Loucy (cell line): ENCODE measurements around the gene ENKD1.

ENCODE experiments used
- H2AFZ ChIP-seq: fragments of 200-600 bp; sonication (generic); 2 replicates; pipeline ENCODE4 v1.6.0; 2016; ENCODE audit warnings: antibody characterized with exemption, mild to moderate bottlenecking, low read length, moderate library complexity
- H3F3A ChIP-seq: fragments of 200-600 bp; 2 replicates; pipeline ENCODE4 v1.6.0; 2016; ENCODE audit warnings: antibody characterized with exemption, low read depth, mild to moderate bottlenecking
- H3K27me3 ChIP-seq: fragments of 200-600 bp; sonication (generic); 2 replicates; pipeline ENCODE4 v1.6.1; 2014; ENCODE audit warnings: low read length, mild to moderate bottlenecking; ENCODE audit not compliant: insufficient read depth, poor library complexity, severe bottlenecking
- H3K36me3 ChIP-seq: fragments of 200-600 bp; sonication (generic); 2 replicates; pipeline ENCODE4 v1.6.1; 2016; ENCODE audit warnings: low read length; ENCODE audit not compliant: insufficient read depth
- H3K4me1 ChIP-seq: fragments of 200-600 bp; sonication (generic); 2 replicates; pipeline ENCODE4 v1.5.1; 2014; ENCODE audit warnings: low read length, mild to moderate bottlenecking; ENCODE audit not compliant: insufficient read depth, poor library complexity, severe bottlenecking
- H3K4me2 ChIP-seq: fragments of 200-600 bp; sonication (generic); 2 replicates; pipeline ENCODE4 v1.6.0; 2014; ENCODE audit warnings: antibody characterized with exemption, low read length, low read depth, mild to moderate bottlenecking; ENCODE audit not compliant: poor library complexity, severe bottlenecking
- H3K4me3 ChIP-seq: fragments of 200-600 bp; sonication (generic); 2 replicates; pipeline ENCODE4 v1.5.1; 2014; ENCODE audit warnings: low read length, mild to moderate bottlenecking, mixed read lengths; ENCODE audit not compliant: poor library complexity, severe bottlenecking
- H3K79me2 ChIP-seq: fragments of 200-600 bp; sonication (generic); 2 replicates; pipeline ENCODE4 v1.6.1; 2014; ENCODE audit warnings: low read length; ENCODE audit not compliant: insufficient read depth
- H3K9ac ChIP-seq: fragments of 200-600 bp; sonication (generic); 2 replicates; pipeline ENCODE4 v1.6.0; 2014; ENCODE audit warnings: mild to moderate bottlenecking, low read depth, low read length, moderate library complexity; ENCODE audit not compliant: poor library complexity, severe bottlenecking
- H3K9me2 ChIP-seq: fragments of 200-600 bp; sonication (generic); replicated peaks from 2 replicates; pipeline ENCODE4 v1.6.1; 2016; ENCODE audit warnings: low read depth, low read length, mixed read lengths
- H3K9me3 ChIP-seq: fragments of 200-600 bp; sonication (generic); 2 replicates; pipeline ENCODE4 v1.6.1; 2014; ENCODE audit warnings: mild to moderate bottlenecking, antibody characterized with exemption, low read length, low read depth; ENCODE audit not compliant: insufficient read depth
- H4K20me1 ChIP-seq: fragments of 200-600 bp; sonication (generic); 2 replicates; pipeline ENCODE4 v1.6.0; 2014; ENCODE audit warnings: antibody characterized with exemption, low read length, mild to moderate bottlenecking; ENCODE audit not compliant: insufficient read depth, poor library complexity, severe bottlenecking
- EZH2phosphoT487 ChIP-seq: fragments of 200-600 bp; IDR thresholded peaks from 2 replicates; pipeline ENCODE4 v1.6.1; 2018; ENCODE audit warnings: antibody characterized with exemption, mild to moderate bottlenecking, moderate library complexity, borderline replicate concordance
- TF ChIP-seq, protein P1 (sequence below): fragments of 200-600 bp; sonication (generic); conservative IDR thresholded peaks from 2 replicates; pipeline ENCODE4 v1.5.1; 2014; ENCODE audit warnings: mild to moderate bottlenecking, antibody characterized with exemption, low read length

Gene ENKD1

DNA sequence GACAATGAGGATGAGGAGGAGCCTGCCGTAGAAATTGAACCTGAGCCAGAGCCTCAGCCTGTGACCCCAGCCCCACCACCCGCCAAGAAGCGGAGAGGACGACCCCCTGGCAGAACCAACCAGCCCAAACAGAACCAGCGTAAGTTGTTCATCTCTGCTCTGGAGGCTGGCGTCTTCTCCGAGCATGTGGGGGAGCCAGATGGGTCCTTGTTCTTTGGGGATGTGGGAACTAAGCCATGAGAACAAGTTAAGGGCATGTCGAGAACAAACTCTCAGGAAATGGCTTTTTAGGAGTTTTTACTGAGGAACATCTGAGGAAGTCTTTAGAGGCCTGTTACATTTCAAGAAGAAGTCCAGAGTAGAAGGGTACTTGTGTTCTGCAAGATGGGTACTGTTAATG lies 29.8 kb downstream of the ENKD1 start:
- H3K4me1 ChIP-seq: no peaks in the 10 kb centered on the region
- H3K9ac ChIP-seq: no peak overlapping the region
- no peaks in the 10 kb centered on the region for H3K9me3 ChIP-seq
- no peak overlapping the region for H3K4me2 ChIP-seq
- H3K79me2 ChIP-seq: peaks cover 6% of the 10 kb centered on the region; the same call in 1 of the 2 replicates
- H3K27me3 ChIP-seq: no peaks in the 10 kb centered on the region
- no peaks in the 10 kb centered on the region for H3K9me2 ChIP-seq
- no peak overlapping the region for H2AFZ ChIP-seq
- H4K20me1 ChIP-seq: peaks cover 5% of the 10 kb centered on the region
- no peak overlapping the region for H3K4me3 ChIP-seq
- no peaks in the 10 kb centered on the region for H3F3A ChIP-seq
- peaks cover 76% of the 10 kb centered on the region for H3K36me3 ChIP-seq
- no peak for TF ChIP-seq EZH2phosphoT487
- TF ChIP-seq, protein P1, sequence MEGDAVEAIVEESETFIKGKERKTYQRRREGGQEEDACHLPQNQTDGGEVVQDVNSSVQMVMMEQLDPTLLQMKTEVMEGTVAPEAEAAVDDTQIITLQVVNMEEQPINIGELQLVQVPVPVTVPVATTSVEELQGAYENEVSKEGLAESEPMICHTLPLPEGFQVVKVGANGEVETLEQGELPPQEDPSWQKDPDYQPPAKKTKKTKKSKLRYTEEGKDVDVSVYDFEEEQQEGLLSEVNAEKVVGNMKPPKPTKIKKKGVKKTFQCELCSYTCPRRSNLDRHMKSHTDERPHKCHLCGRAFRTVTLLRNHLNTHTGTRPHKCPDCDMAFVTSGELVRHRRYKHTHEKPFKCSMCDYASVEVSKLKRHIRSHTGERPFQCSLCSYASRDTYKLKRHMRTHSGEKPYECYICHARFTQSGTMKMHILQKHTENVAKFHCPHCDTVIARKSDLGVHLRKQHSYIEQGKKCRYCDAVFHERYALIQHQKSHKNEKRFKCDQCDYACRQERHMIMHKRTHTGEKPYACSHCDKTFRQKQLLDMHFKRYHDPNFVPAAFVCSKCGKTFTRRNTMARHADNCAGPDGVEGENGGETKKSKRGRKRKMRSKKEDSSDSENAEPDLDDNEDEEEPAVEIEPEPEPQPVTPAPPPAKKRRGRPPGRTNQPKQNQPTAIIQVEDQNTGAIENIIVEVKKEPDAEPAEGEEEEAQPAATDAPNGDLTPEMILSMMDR: no peak

DNA sequence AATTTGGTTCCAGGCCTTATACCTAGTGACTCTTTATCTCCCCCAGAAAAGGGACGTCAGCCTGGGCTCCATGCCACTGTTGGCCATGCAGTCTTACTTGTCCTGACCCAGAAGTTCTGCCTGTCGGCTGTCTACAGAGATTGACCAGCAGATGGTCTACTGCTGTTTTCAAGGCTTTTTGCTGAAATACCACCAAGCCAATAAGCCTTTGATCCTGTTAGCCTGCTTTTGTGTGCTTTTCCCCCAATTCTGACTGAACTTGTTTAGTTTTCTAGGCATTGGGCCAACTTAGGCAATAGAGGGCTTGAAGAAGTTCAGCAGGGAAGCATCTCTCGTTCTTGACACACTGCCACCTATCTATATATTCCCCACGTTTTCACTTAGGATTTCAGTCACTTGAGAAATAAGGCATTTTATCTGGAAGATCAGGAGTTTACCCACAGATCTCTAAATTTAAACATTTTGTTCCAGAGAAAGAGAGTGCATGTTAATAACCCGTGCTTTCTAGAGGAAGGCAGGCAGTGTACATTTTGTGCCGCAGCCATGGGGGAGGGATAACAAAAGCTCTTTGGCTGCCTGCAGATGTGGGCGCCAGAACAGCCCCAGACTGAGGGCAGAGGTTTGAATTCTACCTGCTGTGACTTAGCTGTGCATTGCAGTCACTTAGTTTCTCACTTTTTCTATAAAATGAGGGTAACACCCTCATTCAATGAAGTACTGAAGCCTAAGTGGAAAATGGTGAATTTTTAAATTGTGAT lies 34.0 kb downstream of the ENKD1 start:
- H3K36me3 ChIP-seq: peaks cover 86% of the 10 kb centered on the region
- no peak overlapping the region for H3K4me2 ChIP-seq
- TF ChIP-seq, protein P1: no peak
- no peak for TF ChIP-seq EZH2phosphoT487
- H4K20me1 ChIP-seq: peaks cover 5% of the 10 kb centered on the region
- peaks cover 6% of the 10 kb centered on the region; the same call in 1 of the 2 replicates for H3K79me2 ChIP-seq
- no peak overlapping the region for H3K4me3 ChIP-seq
- no peaks in the 10 kb centered on the region for H3K9me3 ChIP-seq
- no peaks in the 10 kb centered on the region for H3K4me1 ChIP-seq
- H3K27me3 ChIP-seq: no peaks in the 10 kb centered on the region
- no peak overlapping the region for H2AFZ ChIP-seq
- no peaks in the 10 kb centered on the region for H3K9me2 ChIP-seq
- no peak overlapping the region for H3K9ac ChIP-seq
- H3F3A ChIP-seq: no peaks in the 10 kb centered on the region

DNA sequence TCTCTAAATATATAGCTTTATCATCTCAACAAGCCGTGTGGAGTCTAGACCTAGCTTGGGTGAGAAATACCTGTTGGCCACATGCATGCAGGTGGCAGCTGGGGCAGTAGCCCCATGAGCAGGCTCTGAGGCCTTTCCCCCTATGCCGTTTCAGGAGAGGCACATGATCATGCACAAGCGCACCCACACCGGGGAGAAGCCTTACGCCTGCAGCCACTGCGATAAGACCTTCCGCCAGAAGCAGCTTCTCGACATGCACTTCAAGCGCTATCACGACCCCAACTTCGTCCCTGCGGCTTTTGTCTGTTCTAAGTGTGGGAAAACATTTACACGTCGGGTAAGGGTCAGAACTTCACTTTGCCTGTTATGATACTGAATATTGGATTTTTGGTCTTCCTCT lies 38.3 kb downstream of the ENKD1 start:
- no peak overlapping the region for H3K4me3 ChIP-seq
- no peaks in the 10 kb centered on the region for H3K27me3 ChIP-seq
- H2AFZ ChIP-seq: no peak overlapping the region
- H3K9me2 ChIP-seq: no peaks in the 10 kb centered on the region
- H3K4me2 ChIP-seq: no peak overlapping the region
- peaks cover 3% of the 10 kb centered on the region; the same call in 1 of the 2 replicates for H3K79me2 ChIP-seq
- H3F3A ChIP-seq: no peaks in the 10 kb centered on the region
- no peaks in the 10 kb centered on the region for H3K9me3 ChIP-seq
- no peak for TF ChIP-seq EZH2phosphoT487
- TF ChIP-seq, protein P1: no peak
- no peak overlapping the region for H3K9ac ChIP-seq
- no peaks in the 10 kb centered on the region for H3K4me1 ChIP-seq
- H3K36me3 ChIP-seq: peaks cover 86% of the 10 kb centered on the region; the same call in 1 of the 2 replicates
- peaks cover 1% of the 10 kb centered on the region for H4K20me1 ChIP-seq
